ENCODE measurements around the gene FGFRL1.
"Not testable (repeated sequence)": the region's sequence is repeated elsewhere in the genome, so short reads cannot be mapped to it uniquely, and the experiment has no call there.

FGFRL1 gene

DNA sequence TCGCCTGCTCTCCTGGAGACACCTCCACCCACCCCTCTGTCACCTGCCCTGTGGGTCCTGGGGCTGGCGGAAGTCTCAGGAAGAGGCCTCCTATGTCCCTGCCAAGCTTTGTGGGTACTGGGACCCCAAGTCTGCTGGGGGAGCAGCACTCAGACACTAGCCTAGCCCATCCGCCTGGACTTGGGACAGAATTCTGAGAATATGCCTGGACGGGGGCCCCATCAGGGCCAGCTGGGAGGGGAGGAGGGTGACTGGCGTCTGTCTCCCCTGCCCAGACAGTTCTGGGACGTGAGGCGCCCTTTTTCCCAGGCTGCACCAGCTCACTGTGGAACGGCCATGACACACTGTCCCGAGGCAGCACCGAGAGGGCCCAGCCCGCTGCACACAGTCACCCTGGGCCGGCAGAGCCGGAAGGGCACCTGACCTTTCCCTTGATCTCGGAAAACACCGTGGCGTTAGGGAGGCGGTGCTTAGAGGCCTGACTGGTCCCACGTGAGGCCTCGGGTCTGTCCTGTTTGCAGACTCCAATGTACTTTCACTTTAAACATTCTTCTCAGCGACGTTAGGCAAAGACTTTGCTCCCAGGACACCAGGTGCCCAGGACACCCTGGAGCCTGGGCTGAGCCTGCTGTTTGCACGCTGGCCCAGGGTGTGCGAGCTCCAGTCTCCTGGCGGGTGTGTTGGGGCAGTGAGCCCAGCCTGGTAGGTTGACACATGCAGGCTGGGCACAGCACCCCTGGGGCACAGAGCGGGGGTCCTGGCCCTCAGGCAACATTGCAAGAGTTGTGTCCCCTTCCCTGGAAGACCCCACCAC lies 18.9 kb upstream of the FGFRL1 start:
- DNase-seq (ENCODE audit: low spot score) (no peak), FAIRE-seq (no peak)

DNA sequence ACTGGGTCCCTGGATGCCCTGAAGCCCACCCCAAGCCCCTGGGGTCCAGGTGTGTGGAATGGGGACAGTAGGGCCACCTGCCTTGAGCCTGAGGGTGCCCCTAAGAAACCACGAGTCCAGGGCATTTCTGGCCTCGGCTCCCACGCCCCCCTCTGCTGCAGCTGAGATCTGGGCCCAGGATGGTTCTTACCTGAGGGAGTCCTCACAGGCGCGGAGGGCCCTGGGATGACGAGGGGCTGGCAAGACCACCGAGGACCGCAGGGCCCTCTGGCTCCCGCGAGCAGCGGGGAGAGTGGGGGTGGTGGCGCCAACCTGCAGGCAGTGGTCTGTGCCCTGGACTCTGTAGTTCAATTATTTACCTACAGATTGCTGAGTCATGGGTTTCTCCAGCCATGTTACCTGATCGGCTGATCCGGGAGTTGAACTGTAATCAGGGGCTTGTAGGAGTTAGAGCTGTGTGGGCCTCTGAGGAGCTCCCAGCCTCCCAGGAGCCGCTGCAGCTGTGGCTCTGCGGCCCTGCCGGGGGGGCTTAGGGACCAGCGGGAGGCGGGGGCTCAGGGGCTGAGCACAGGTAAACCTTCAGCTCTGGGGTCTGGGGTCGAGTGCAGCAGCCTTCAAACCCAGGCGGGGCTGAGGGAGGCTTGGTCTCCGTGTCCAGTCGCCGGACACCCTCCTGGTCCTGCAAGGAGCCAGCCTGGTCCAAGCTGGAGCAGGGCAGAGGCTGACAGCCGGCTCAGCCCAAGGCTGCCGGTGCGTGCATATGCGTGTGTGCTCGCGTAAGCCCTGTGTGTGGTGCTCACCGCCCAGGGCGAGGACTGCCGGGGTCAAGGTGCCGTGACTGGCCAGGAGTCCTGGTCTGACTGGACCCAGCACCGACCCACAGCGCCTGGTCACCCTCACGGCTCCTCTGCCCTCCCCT lies 18.1 kb upstream of the FGFRL1 start, which contains the start of gene SLC26A1:
Gene SLC26A1 (minus strand): TSS at position 294 of the 919 bp plus-strand sequence. CDS start 1,701 bp downstream, outside the sequence.
- DNase-seq (ENCODE audit: low spot score) = no peak
- FAIRE-seq = no peak

DNA sequence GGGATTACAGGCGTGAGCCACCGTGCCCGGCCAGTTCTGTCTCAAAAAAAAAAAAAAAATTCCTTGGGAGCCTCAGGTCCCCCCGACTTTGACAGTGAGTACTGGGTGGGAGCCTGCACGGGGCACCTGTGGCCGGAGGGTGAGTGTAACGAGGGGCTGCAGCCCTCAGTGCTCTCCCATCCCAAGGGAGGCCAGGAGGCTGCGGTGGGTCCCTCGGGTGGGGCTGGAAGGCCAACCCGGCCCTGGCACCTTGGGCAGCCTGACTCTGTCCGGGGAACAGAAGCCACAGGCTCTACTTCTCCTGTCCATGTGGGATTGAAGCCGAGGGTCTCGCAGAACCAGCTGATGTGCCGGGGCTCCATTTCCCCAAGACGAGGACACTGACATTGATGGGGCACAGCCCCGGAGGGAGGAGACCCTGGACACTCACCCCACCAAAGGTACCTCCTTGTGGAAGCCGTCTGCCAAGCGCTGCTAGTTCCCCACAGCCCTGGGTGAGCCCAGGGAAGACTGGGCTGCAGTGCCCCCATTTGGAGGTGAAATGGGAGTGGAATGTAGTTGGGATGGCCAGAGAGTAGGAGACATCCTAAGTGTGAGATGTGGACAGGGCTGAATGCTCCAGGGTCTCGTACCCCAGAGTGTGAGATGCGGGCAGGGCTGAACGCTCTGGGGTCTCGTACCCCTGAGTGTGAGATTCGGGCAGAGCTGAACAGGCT lies 16.0 kb upstream of the FGFRL1 start:
- DNase-seq (ENCODE audit: low spot score) (no peak), FAIRE-seq (no peak)

DNA sequence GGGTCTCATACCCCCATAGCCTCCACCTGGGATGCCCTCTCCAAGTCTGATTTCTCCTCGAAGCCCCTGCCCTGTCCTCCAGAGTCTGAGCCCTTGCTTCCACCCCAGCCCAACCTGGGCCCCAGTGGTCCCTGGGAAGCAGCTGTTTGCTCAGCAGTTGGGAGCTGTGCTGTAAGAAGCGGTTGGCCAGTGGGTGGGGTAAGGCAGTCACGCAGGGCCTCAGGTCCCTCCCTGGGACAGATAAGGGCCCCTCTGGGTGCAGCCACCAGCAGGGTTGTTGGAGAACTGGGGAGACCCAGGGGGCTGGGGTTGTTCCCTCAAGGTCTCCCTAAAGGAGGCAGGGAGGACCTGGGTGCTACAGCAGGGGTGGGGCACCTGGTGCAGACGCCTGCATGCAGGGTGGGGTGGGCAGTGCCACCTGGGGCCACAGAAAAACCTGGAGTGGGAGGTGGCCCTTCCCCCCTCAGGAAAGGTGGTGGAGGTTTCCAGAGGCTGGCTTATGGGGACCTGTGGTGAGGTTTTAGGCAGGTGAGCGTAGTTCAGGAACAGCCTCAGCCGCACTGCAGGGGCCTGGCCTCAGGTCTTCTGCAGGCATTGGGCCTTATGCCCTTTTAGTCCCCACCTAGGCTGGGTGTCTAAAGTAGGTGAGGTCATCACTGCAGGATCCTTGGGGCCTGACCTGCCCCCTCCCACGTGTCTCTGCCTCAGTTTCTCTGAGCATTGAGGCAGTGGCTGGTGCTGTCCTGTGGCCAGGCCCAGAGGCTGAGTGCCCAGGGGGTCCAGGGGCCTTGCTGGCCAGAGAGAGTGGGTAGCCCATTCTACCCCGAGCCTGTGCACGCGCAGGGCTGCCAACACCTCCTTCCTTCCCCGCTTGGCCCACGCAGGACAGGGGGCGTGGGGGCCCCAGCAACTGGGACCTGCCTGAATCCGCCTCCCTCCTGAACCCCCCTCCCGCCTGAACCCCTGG lies 15.1 kb upstream of the FGFRL1 start:
- DNase-seq (ENCODE audit: low spot score) (no peak), FAIRE-seq (no peak)

DNA sequence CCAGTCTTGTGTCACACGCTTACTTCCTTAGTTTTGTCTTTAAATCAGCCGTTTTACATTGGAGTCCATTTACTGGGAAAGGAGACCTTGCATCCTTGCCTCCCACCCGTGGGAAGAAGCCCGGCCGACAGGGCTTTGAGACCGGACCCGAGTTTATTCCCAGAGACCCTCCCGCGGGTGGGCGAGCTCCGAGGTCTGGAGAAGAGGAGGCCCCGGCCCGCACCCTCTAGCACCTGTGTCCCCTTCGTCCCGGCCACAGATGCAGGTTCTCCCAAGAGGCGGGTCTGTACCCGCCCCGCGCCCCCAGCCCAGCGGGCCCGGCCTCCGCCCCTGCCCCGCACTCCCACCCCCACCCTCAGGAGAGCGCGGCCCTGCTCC lies 14.4 kb upstream of the FGFRL1 start:
- FAIRE-seq = no peak
- no peak for DNase-seq (ENCODE audit: low spot score)

DNA sequence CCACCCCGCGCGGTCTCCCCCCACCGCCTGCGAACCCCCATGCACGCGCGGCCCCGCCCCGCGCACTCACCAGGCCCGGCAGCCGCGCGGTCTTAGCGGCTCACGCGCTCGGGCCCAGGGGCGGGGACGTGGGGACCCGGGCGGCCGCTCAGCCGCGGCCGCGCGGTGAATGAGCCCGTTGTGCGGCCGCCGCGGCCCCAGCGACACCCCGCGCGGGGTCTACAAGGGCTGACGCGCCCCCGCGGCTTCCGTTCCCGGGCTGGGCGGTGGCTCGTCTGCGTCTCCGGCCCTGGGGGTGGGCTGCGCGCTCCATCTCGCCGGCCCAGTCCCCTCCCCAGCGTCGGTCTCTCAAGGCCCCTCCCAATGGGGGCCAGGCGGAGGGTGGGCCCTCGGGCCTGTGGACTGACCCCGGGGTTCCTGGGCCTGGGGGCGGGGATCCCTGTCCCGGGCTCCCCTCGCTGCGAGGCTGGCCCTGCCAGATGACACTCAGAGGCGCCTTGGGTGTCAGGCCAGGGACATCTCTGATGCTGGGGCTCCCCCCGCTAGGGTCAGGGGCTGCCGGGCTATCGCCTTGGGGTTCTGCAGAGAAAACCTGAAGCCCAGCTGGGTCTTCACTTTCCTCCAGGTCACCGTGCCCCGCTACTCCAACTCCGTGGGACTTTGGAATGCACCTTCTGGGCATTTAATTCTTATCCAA lies 13.9 kb upstream of the FGFRL1 start:
- FAIRE-seq (no peak), DNase-seq (ENCODE audit: low spot score) (no peak)

DNA sequence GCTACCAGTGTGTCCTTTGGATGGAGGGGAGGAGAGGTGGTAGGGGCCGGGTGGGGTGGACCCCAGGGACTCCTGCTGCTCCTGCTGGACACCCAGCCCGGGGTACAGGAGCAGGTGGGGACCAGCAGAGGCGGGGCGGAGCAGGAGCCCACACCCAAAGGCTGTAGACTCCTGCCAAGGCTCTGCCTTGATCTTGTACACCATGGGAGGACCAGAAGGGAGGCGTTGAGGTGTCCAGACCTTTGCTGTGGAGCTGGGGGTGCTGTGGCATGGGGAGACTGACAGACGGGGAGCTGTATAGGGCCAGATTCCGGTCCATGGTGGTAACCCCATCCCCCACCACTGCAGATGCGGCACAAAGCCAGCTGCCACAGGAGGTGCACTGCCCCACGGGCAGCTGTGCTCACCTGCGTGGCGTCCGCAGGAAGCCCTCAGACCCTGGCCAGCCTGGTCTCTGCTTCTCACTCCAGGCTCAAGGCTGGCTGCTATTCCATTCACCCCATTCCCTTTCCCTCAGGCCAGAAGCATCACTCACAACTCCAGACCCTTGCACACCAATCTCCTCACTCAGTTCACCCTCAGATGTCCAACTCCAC lies 13.2 kb upstream of the FGFRL1 start:
- FAIRE-seq = no peak
- DNase-seq (ENCODE audit: low spot score) = no peak

DNA sequence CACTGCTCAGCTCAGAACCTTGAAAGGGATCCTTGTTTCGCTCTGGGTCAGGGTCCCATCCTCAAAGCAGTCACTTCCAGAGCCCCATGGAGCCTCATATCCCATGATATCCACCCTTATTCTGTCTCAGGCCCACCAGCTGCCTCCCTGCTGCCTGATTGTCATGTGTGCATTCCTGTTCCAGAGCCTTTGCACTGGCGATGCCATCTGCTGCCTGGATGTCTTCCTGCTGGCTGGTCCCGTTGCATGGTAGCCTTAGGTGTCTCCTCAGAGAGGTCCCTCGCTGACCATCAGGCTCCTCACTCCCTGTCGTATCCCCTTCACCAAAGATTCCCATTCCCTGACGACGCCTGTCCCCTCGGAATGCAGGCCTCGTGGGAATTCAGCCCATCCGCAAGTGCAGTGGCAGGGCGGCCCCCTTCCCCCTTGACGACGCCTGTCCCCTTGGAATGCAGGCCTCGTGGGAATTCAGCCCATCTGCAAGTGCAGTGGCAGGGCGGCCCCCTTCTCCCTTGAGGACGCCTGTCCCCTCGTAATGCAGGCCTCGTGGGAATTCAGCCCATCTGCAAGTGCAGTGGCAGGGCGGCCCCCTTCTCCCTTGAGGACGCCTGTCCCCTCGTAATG lies 12.1 kb upstream of the FGFRL1 start:
- DNase-seq (ENCODE audit: low spot score); FAIRE-seq: not testable (repeated sequence)

DNA sequence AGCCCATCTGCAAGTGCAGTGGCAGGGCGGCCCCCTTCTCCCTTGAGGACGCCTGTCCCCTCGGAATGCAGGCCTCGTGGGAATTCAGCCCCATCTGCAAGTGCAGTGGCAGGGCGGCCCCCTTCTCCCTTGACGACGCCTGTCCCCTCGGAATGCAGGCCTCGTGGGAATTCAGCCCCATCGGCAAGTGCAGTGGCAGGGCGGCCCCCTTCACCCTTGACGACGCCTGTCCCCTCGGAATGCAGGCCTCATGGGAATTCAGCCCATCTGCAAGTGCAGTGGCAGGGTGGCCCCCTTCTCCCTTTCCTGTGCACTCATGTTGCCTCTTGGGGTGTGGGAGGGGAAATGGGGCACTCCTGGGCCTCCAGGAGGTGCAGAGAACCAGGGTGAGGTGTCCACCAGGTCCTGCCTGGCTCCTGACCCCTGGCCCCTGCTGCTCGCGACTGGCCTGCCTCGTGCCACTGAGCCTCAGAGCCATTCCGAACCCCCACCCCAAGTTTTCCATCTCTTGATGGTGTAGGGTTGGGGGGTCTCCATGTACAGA lies 11.5 kb upstream of the FGFRL1 start:
- FAIRE-seq (no peak), DNase-seq (ENCODE audit: low spot score) (no peak)

DNA sequence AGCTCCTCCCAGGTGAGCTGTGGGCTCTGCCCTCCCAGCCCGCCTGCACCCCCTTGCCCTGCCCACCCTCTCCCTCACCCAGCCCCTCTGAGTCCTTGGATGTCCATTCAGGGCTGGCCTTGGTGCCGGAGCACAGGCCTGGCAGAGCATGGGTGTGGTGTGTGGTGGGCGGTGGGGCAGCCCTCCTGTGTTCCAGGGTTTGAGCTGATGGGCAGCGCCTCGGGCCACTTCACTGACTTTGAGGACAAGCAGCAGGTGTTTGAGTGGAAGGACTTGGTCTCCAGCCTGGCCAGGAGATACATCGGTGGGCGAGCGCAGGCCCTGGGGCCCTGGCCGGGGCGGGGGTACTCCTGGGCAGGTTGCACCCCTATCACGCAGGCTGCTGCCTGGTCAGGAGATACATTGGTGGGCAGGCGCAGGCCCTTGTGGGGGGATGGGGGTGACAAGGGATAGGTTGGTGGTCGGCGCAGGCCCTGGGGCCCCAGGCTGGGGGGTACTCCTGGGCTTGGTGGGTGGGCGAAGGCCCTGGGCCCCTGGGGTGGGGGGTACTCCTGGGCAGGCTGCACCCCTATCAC lies 10.7 kb upstream of the FGFRL1 start:
- FAIRE-seq (no peak), DNase-seq (ENCODE audit: low spot score) (no peak)

DNA sequence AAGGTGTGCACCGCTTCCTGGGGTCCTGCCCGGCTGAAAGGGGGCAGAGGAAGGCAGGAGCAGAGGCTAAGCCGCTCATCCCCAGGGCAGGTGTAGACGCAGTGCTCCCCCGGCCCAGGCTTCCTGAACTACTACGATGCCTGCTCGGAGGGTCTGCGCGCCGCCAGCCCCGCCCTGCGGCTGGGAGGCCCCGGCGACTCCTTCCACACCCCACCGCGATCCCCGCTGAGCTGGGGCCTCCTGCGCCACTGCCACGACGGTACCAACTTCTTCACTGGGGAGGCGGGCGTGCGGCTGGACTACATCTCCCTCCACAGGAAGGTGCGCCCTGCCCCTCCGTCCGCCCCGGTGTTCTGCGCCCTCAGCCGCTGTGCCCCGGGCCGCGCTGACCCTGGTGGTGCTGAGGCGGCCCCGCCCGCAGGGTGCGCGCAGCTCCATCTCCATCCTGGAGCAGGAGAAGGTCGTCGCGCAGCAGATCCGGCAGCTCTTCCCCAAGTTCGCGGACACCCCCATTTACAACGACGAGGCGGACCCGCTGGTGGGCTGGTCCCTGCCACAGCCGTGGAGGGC lies 9.8 kb upstream of the FGFRL1 start:
- no peak for DNase-seq (ENCODE audit: low spot score)
- no peak for FAIRE-seq

DNA sequence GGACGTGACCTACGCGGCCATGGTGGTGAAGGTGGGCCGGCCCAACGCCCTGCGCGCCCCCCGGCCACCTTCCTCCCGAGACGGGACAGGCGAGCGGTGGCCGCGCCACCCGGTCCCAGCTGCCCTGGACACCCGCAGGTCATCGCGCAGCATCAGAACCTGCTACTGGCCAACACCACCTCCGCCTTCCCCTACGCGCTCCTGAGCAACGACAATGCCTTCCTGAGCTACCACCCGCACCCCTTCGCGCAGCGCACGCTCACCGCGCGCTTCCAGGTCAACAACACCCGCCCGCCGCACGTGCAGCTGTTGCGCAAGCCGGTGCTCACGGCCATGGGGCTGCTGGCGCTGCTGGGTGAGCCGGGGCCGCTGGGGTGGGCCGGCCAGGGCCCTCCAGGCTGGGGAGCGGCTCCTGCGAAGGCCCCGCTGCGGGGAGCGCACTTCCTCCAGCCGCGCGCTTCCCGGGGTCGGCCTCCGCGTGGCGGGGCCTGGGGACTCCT lies 9.2 kb upstream of the FGFRL1 start:
- FAIRE-seq (no peak), DNase-seq (ENCODE audit: low spot score) (no peak)

DNA sequence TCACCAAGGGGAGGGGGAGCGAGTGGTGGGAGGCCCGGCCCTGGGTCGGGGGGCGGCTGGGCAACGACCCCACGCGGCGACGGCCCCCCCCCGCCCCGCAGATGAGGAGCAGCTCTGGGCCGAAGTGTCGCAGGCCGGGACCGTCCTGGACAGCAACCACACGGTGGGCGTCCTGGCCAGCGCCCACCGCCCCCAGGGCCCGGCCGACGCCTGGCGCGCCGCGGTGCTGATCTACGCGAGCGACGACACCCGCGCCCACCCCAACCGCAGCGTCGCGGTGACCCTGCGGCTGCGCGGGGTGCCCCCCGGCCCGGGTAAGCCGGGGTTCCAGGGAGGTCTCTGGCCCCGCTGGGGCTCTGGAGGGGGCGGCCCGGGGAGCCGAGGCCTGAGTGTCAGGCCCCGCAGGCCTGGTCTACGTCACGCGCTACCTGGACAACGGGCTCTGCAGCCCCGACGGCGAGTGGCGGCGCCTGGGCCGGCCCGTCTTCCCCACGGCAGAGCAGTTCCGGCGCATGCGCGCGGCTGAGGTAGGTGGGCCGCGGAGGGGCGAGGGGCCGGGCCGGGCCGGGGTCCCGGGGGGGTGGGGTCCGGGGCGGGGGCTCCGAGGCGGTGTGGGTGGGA lies 8.7 kb upstream of the FGFRL1 start:
- FAIRE-seq (no peak), DNase-seq (ENCODE audit: low spot score) (no peak)

DNA sequence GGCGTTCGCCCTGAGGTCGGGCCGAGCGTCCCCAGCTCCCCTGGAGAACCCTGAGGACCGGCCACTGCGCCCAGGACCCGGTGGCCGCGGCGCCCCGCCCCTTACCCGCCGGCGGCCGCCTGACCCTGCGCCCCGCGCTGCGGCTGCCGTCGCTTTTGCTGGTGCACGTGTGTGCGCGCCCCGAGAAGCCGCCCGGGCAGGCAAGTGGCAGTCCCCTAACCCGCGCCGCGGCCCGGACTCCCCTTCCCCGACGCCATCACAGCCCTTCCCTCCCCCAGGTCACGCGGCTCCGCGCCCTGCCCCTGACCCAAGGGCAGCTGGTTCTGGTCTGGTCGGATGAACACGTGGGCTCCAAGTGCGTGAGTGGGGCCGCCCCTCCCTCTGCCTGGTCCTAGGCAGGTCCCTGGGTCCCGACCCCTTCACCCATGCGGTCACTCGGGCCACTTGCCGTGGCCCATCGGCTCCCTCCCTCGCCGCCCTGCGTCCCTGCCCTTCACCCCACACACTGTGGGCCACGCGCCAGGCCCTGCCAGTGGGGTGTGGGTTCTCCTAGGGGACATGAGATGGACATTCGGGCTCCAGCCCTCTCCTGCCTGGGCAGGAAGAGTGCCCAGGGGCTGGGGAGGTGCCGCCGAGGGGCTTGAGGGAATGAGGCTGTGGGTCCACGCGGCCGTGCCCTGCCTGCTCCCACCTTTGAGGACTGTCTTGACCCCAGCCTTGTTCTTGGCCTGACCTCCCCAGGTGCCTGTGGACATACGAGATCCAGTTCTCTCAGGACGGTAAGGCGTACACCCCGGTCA lies 8.0 kb upstream of the FGFRL1 start:
- DNase-seq (ENCODE audit: low spot score) (no peak), FAIRE-seq (no peak)

DNA sequence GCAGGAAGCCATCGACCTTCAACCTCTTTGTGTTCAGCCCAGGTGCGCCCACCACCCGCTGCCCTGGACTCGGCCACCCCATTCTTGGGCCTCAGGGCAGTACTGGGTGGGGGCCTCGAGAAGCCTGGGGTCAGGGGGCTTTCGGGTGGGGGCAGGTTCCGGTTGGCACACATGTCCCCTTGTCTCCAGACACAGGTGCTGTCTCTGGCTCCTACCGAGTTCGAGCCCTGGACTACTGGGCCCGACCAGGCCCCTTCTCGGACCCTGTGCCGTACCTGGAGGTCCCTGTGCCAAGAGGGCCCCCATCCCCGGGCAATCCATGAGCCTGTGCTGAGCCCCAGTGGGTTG lies 7.4 kb upstream of the FGFRL1 start:
- FAIRE-seq = no peak
- DNase-seq (ENCODE audit: low spot score) = no peak

DNA sequence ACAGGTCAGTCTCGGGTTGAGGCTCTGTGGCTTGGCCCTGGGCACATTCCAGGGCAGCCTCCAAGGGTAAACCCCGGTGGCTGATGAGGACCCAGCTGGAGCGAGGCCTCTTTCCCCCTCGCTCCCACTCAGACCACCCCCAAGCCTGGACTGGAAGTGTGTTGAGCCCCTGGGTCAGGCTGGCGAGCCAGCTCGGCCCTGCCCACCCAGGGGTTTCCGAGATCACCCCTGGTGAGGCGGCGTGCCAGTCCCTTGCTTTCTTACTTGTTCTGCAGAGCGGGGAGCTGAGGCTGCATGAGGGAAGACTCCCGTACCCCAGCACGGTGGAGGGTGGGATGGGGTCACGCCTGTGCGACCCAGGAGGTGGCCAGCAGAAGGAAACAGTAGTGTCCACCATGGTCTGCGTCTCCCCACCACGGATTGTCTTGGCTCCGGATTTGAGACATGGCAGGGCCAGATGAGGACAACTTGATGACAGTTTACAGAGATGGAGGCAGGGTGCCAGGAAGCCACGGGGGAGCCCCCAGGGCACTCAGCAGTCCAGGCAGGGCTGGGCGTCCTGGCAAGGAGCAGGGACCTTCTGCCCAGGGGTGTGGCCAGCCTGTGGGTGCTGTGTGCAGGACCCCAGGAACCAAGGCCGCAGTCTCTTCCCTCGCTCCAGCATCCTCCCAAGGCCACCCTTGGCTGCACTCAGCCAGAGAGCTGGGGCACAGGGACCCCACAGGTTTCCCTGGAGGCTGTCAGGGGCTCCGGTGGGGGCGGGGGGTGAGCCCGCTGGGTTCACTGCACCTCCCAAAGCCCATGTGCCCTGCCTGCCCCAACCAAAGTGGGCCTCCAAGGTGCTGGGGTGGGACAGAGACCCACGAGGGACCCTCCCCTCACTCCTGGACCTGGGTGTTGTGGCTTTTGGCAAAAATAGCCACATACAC lies 6.6 kb upstream of the FGFRL1 start:
- no peak for DNase-seq (ENCODE audit: low spot score)
- FAIRE-seq = no peak

Data from urothelium cell line (cell line).